SK-N-SH (cell line): ENCODE data around the gene KLHL18. TPM values are rescaled to one million over a fixed set of nuclear protein-coding genes. Genes with fewer than 3 reads are reported as not detected.

Source experiments
- CTCF ChIA-PET: fragments of 300-600, 350-600 bp; formaldehyde crosslinking; extraction: SDS; loops from one replicate; lab custom pipeline; 2021; lab: Yijun Ruan, JAX
- POLR2A ChIA-PET: fragments of 350-600 bp; sonication (Branson Sonifier 250); formaldehyde crosslinking; extraction: SDS; loops from one replicate; lab custom pipeline; 2020; ENCODE audit warnings: antibody characterized with exemption, inconsistent platforms; lab: Yijun Ruan, JAX
- DNase-seq: peaks from one replicate; pipeline ENCODE4 v3.0.0; 2012
- H2AFZ ChIP-seq: fragments of 200-600 bp; sonication (generic); 2 replicates; pipeline ENCODE4 v1.8.1; 2016; ENCODE audit warnings: antibody characterized with exemption, mild to moderate bottlenecking, low read depth
- H3F3A ChIP-seq: fragments of 200-600 bp; sonication (generic); replicated peaks from 2 replicates; pipeline ENCODE3; 2016; ENCODE audit warnings: antibody characterized with exemption, mild to moderate bottlenecking; ENCODE audit not compliant: insufficient read depth
- H3K27ac ChIP-seq, 2 experiments: fragments of 200-500 bp in 1 of 2; fragments of 200-600 bp in 1 of 2; sonication (Bioruptor generic) in 1 of 2; sonication (generic), shearing (Covaris generic) in 1 of 2; 2 replicates each; pipeline versions ENCODE4 v1.5.1 to v1.6.1; 2014 to 2016; ENCODE audit warnings: low read depth in 2 of 2, inconsistent platforms in 1 of 2, low read length in 1 of 2, mild to moderate bottlenecking in 1 of 2, mixed read lengths in 1 of 2
- H3K27me3 ChIP-seq: fragments of 200-600 bp; sonication (generic), shearing (Covaris generic); 2 replicates; pipeline ENCODE4 v1.6.1; 2016; ENCODE audit warnings: mixed run types; ENCODE audit not compliant: insufficient read depth
- H3K36me3 ChIP-seq, 2 experiments: fragments of 200-500 bp in 1 of 2; fragments of 200-600 bp in 1 of 2; sonication (Bioruptor generic) in 1 of 2; sonication (generic) in 1 of 2; replicated peaks in 1 of 2; 2 replicates each; pipeline versions ENCODE3 to v1.5.1; 2014 to 2016; ENCODE audit warnings: low read length in 1 of 2, mild to moderate bottlenecking in 1 of 2; ENCODE audit not compliant: insufficient read depth in 2 of 2, control insufficient read depth in 1 of 2
- H3K4me1 ChIP-seq, 2 experiments: fragments of 200-500 bp in 1 of 2; fragments of 200-600 bp in 1 of 2; sonication (Bioruptor generic) in 1 of 2; sonication (generic), shearing (Covaris generic) in 1 of 2; 2 replicates each; pipeline versions ENCODE4 v1.5.1 to v1.6.1; 2014 to 2016; ENCODE audit warnings: low read depth in 1 of 2, low read length in 1 of 2, mixed run types in 1 of 2; ENCODE audit not compliant: insufficient read depth in 2 of 2, control insufficient read depth in 1 of 2
- H3K4me2 ChIP-seq: fragments of 200-600 bp; sonication (generic), shearing (Covaris generic); 2 replicates; pipeline ENCODE4 v1.6.1; 2017; ENCODE audit warnings: mixed run types
- H3K4me3 ChIP-seq, 2 experiments: fragments of 200-500 bp in 1 of 2; fragments of 200-600 bp in 1 of 2; sonication (Bioruptor generic) in 1 of 2; sonication (generic), shearing (Covaris generic) in 1 of 2; 2 replicates each; pipeline versions ENCODE4 v1.5.1 to v1.8.1; 2014 to 2016; ENCODE audit warnings: low read depth in 2 of 2, inconsistent platforms in 1 of 2, low read length in 1 of 2, mild to moderate bottlenecking in 1 of 2, mixed read lengths in 1 of 2, moderate library complexity in 1 of 2
- H3K79me2 ChIP-seq: fragments of 200-600 bp; sonication (generic); 2 replicates; pipeline ENCODE4 v1.8.1; 2017; ENCODE audit warnings: mild to moderate bottlenecking; ENCODE audit not compliant: insufficient read depth
- H3K9ac ChIP-seq: fragments of 200-600 bp; sonication (generic); 2 replicates; pipeline ENCODE4 v1.6.1; 2017; ENCODE audit warnings: mixed run types
- H3K9me2 ChIP-seq: fragments of 200-600 bp; sonication (generic); 2 replicates; pipeline ENCODE4 v1.6.1; 2017; ENCODE audit warnings: mixed run types
- H3K9me3 ChIP-seq: fragments of 200-600 bp; sonication (generic); 2 replicates; pipeline ENCODE4 v1.6.1; 2017; ENCODE audit warnings: mixed run types, mild to moderate bottlenecking, moderate library complexity
- H4K20me1 ChIP-seq: fragments of 200-600 bp; sonication (generic); 2 replicates; pipeline ENCODE4 v1.6.1; 2017; ENCODE audit warnings: mild to moderate bottlenecking, mixed run types; ENCODE audit not compliant: insufficient read depth
- CHD2 ChIP-seq: fragments of 150-350 bp; IDR thresholded peaks from 2 replicates; pipeline ENCODE4 v1.6.1; 2018; ENCODE audit warnings: low read length; ENCODE audit not compliant: partially characterized antibody
- FOSL2 ChIP-seq: IDR thresholded peaks from 2 replicates; pipeline ENCODE4 v1.4.0; 2012; ENCODE audit warnings: low read depth, mild to moderate bottlenecking, moderate library complexity, borderline replicate concordance
- FOXM1 ChIP-seq: IDR thresholded peaks from 2 replicates; pipeline ENCODE4 v1.4.0; 2012; ENCODE audit warnings: low read depth, mild to moderate bottlenecking
- GABPA ChIP-seq: IDR thresholded peaks from 2 replicates; pipeline ENCODE4 v1.4.0; 2012; ENCODE audit warnings: low read depth, mild to moderate bottlenecking
- GATA2 ChIP-seq: sonication (generic); formaldehyde crosslinking; IDR thresholded peaks from 2 replicates; pipeline ENCODE4 v1.5.0; 2020; ENCODE audit warnings: mild to moderate bottlenecking, missing genetic modification reagents
- IRF3 ChIP-seq: fragments of 150-350 bp; IDR thresholded peaks from 2 replicates; pipeline ENCODE4 v1.6.1; 2016; ENCODE audit warnings: mild to moderate bottlenecking, low read depth, low read length
- JUND ChIP-seq: IDR thresholded peaks from 2 replicates; pipeline ENCODE4 v1.4.0; 2012
- MXI1 ChIP-seq: IDR thresholded peaks from 2 replicates; pipeline ENCODE4 v1.6.1; 2012; ENCODE audit warnings: mild to moderate bottlenecking, low read depth, low read length, improper control_type of control experiment
- NRF1 ChIP-seq: IDR thresholded peaks from 2 replicates; pipeline ENCODE4 v1.6.1; 2012; ENCODE audit warnings: low read depth, mild to moderate bottlenecking, low read length
- POLR2AphosphoS5 ChIP-seq: IDR thresholded peaks from 2 replicates; pipeline ENCODE4 v1.6.1; 2012; ENCODE audit warnings: low read depth, low read length
- SIN3A ChIP-seq: IDR thresholded peaks from 2 replicates; pipeline ENCODE4 v1.6.1; 2012; ENCODE audit warnings: low read depth, mild to moderate bottlenecking, low read length, moderate library complexity, borderline replicate concordance
- USF2 ChIP-seq: fragments of 150-350 bp; IDR thresholded peaks from 2 replicates; pipeline ENCODE4 v1.6.1; 2017; ENCODE audit warnings: antibody characterized with exemption, low read length, low read depth, borderline replicate concordance
- YY1 ChIP-seq: IDR thresholded peaks from 2 replicates; pipeline ENCODE4 v1.4.0; 2012; ENCODE audit warnings: low read depth, mild to moderate bottlenecking
- ZBTB33 ChIP-seq: IDR thresholded peaks from 2 replicates; pipeline ENCODE4 v1.4.0; 2012; ENCODE audit warnings: low read depth, borderline replicate concordance
- WGBS: methylation state at CpG from one replicate; pipeline ENCODE4 v1.1.6; 2017; ENCODE audit warnings: low lambda C conversion rate; 5-methylcytosine and 5-hydroxymethylcytosine counted together
- polyA plus RNA-seq, 3 experiments: library from polyadenylated mRNA; depleted of rRNA; stranded (reverse); fragments of >200 nt; gene quantifications; 2 replicates each; pipeline ENCODE4 v1.2.3, GENCODE V29; 2012

The KLHL18 gene
- polyA plus RNA-seq, 1 of the 3 experiments (the other 2 are of a cell fraction) = 55.2 TPM

GRCh38 chr3:47343471-47343971 is 60.8 kb downstream of the KLHL18 start (continued):
- TF ChIP-seq GATA2 (CRISPR knock-in tag) = no peak

- DNase-seq = no peak
- Histone ChIP-seq H3K9ac (no peak overlapping the region), H2AFZ (no peak overlapping the region), H4K20me1 (no peaks in the 10 kb centered on the region)
- TF ChIP-seq SIN3A (no peak), FOSL2 (no peak), ZBTB33 (no peak)
- TF ChIP-seq, all 33 proteins: peak for 0
- ChIA-PET POLR2A (no interaction called here), CTCF (no interaction called here)
- WGBS = 94% methylated on average over 5 of the region's 6 CpGs
- Histone ChIP-seq H3K27me3 (no peaks in the 10 kb centered on the region), H3K4me1 (no peaks in the 10 kb centered on the region), H3K79me2 (no peaks in the 10 kb centered on the region), H3K36me3 (peaks cover 11 to 39% of the 10 kb centered on the region in 2 experiments), H3K4me2 (no peak overlapping the region), H3F3A (no peaks in the 10 kb centered on the region), H3K27ac (no peak overlapping the region), H3K9me3 (no peaks in the 10 kb centered on the region), H3K9me2 (no peaks in the 10 kb centered on the region), H3K4me3 (no peak overlapping the region)
These were observed 62.2 kb downstream of the KLHL18 start for GRCh38 chr3:47344971-47345370.

GRCh38 chr3:47347217-47347801 is 64.6 kb downstream of the KLHL18 start:
- H3K27ac ChIP-seq = no peak overlapping the region
- POLR2A ChIA-PET = no interaction called here
- DNase-seq = no peak

More at GRCh38 chr3:47347217-47347801, 64.6 kb downstream of the KLHL18 start:
- no peaks in the 10 kb centered on the region for H3F3A ChIP-seq
- no peaks in the 10 kb centered on the region for H3K79me2 ChIP-seq
- 85% methylated on average over 4 of the region's 4 CpGs for WGBS
- H3K27me3 ChIP-seq = no peaks in the 10 kb centered on the region
- no peaks in the 10 kb centered on the region for H3K9me2 ChIP-seq
- H3K4me1 ChIP-seq = no peaks in the 10 kb centered on the region
- no peak overlapping the region for H3K4me2 ChIP-seq
- TF ChIP-seq CHD2 (no peak), JUND (no peak), POLR2AphosphoS5 (no peak), IRF3 (no peak), MXI1 (no peak), NRF1 (no peak), GABPA (no peak), FOXM1 (no peak), USF2 (no peak), YY1 (no peak)
- H3K9ac ChIP-seq = no peak overlapping the region
- no peak overlapping the region for H2AFZ ChIP-seq
- CTCF ChIA-PET = interaction anchor here (0.7 kb wide), 1 partner anchor 24 kb away, joined by 4 read pairs; no protein-coding TSS in a partner anchor
- no peak overlapping the region for H3K4me3 ChIP-seq
- H3K36me3 ChIP-seq = peaks cover 6 to 30% of the 10 kb centered on the region in 2 experiments
- no peaks in the 10 kb centered on the region for H3K9me3 ChIP-seq
- H4K20me1 ChIP-seq = no peaks in the 10 kb centered on the region
